Neural cell (in vitro differentiated cells): ENCODE measurements around the gene ETNK1. TPM values are rescaled to one million over a fixed set of nuclear protein-coding genes. Genes with fewer than 3 reads are reported as not detected.

Source experiments
- H2AFZ ChIP-seq: fragments of 200-600, 300-800 bp; sonication (generic), shearing (Covaris generic); 2 replicates; pipeline ENCODE4 v1.6.0; 2014; ENCODE audit warnings: low read depth, mild to moderate bottlenecking, antibody characterized with exemption, low read length, moderate library complexity
- H3F3A ChIP-seq: fragments of 200-600 bp; shearing (Covaris generic); 2 replicates; pipeline ENCODE4 v1.6.1; 2016; ENCODE audit warnings: mild to moderate bottlenecking, moderate library complexity, mixed read lengths, antibody characterized with exemption, low read length; ENCODE audit not compliant: insufficient read depth, poor library complexity, severe bottlenecking
- H3K27ac ChIP-seq: fragments of 200-600, 300-800 bp; sonication (generic), shearing (Covaris generic); 2 replicates; pipeline ENCODE4 v1.5.1; 2014; ENCODE audit warnings: mild to moderate bottlenecking, low read length, moderate library complexity
- H3K27me3 ChIP-seq: fragments of 300-800, 200-600 bp; sonication (generic), shearing (Covaris generic); 2 replicates; pipeline ENCODE4 v1.6.0; 2014; ENCODE audit warnings: mild to moderate bottlenecking, low read depth, low read length, moderate library complexity; ENCODE audit not compliant: insufficient read depth
- H3K36me3 ChIP-seq: fragments of 300-800, 200-600 bp; sonication (generic), shearing (Covaris generic); 2 replicates; pipeline ENCODE4 v1.5.1; 2014; ENCODE audit warnings: mild to moderate bottlenecking, antibody characterized with exemption, low read length, moderate library complexity; ENCODE audit not compliant: insufficient read depth
- H3K4me2 ChIP-seq: fragments of 300-800, 200-600 bp; sonication (generic), shearing (Covaris generic); 2 replicates; pipeline ENCODE4 v1.6.0; 2014; ENCODE audit warnings: mild to moderate bottlenecking, low read length
- H3K4me3 ChIP-seq: fragments of 300-800, 200-600 bp; sonication (generic), shearing (Covaris generic); 2 replicates; pipeline ENCODE4 v1.5.1; 2014; ENCODE audit warnings: mild to moderate bottlenecking, low read length, moderate library complexity
- H3K79me2 ChIP-seq: fragments of 200-600 bp; shearing (Covaris generic); replicated peaks from 2 replicates; pipeline ENCODE4 v1.6.0; 2014; ENCODE audit warnings: mild to moderate bottlenecking, low read length, moderate library complexity; ENCODE audit not compliant: insufficient read depth
- H3K9ac ChIP-seq: fragments of 300-800, 200-600 bp; sonication (generic), shearing (Covaris generic); 2 replicates; pipeline ENCODE4 v1.6.1; 2016; ENCODE audit warnings: mild to moderate bottlenecking, low read length, mixed read lengths
- H3K9me2 ChIP-seq: fragments of 200-600 bp; shearing (Covaris generic); 2 replicates; pipeline ENCODE4 v1.6.1; 2016; ENCODE audit warnings: mild to moderate bottlenecking, low read length, mixed read lengths; ENCODE audit not compliant: insufficient read depth
- H3K9me3 ChIP-seq: fragments of 200-600, 300-800 bp; sonication (generic), shearing (Covaris generic); 2 replicates; pipeline ENCODE4 v1.6.1; 2016; ENCODE audit warnings: mild to moderate bottlenecking, mixed run types, low read length, moderate library complexity, mixed read lengths
- H4K20me1 ChIP-seq: fragments of 200-600 bp; shearing (Covaris generic); 2 replicates; pipeline ENCODE4 v1.6.1; 2016; ENCODE audit warnings: mild to moderate bottlenecking, mixed run types; ENCODE audit not compliant: insufficient read depth
- CTCF ChIP-seq: fragments of 450-650 bp; IDR thresholded peaks from 2 replicates; pipeline ENCODE4 v1.5.1; 2014; ENCODE audit warnings: antibody characterized with exemption, mild to moderate bottlenecking, moderate library complexity; ENCODE audit not compliant: poor library complexity, severe bottlenecking
- EP300 ChIP-seq: fragments of 450-650 bp; conservative IDR thresholded peaks from 2 replicates; pipeline ENCODE4 v1.6.1; 2014; ENCODE audit warnings: antibody characterized with exemption, mild to moderate bottlenecking, moderate library complexity; ENCODE audit not compliant: poor library complexity, severe bottlenecking
- EZH2 ChIP-seq: fragments of 200-600, 300-800 bp; shearing (Covaris generic), sonication (generic); IDR thresholded peaks from 2 replicates; pipeline ENCODE4 v1.6.1; 2014; ENCODE audit warnings: antibody characterized with exemption, low read length, borderline replicate concordance, mild to moderate bottlenecking; ENCODE audit not compliant: insufficient read depth, poor library complexity, severe bottlenecking
- MXI1 ChIP-seq: fragments of 450-650 bp; conservative IDR thresholded peaks from 2 replicates; pipeline ENCODE4 v1.6.1; 2014; ENCODE audit warnings: antibody characterized with exemption, mild to moderate bottlenecking; ENCODE audit not compliant: poor library complexity, severe bottlenecking
- POLR2AphosphoS5 ChIP-seq: IDR thresholded peaks from 2 replicates; pipeline ENCODE4 v1.6.1; 2012
- RAD21 ChIP-seq: fragments of 450-650 bp; conservative IDR thresholded peaks from 2 replicates; pipeline ENCODE4 v1.6.1; 2014; ENCODE audit warnings: antibody characterized with exemption, mild to moderate bottlenecking, moderate library complexity
- REST ChIP-seq: IDR thresholded peaks from 2 replicates; pipeline ENCODE4 v1.6.1; 2012; ENCODE audit warnings: borderline replicate concordance
- SMC3 ChIP-seq: fragments of 450-650 bp; conservative IDR thresholded peaks from 2 replicates; pipeline ENCODE4 v1.6.1; 2014; ENCODE audit warnings: antibody characterized with exemption, mild to moderate bottlenecking, moderate library complexity; ENCODE audit not compliant: poor library complexity
- TAF1 ChIP-seq: IDR thresholded peaks from 2 replicates; pipeline ENCODE4 v1.6.1; 2012; ENCODE audit warnings: low read depth
- polyA plus RNA-seq: library from polyadenylated mRNA; depleted of rRNA; stranded (reverse); fragments of >200 nt; gene quantifications from 2 replicates; pipeline ENCODE4 v1.2.3, GENCODE V29; 2014

The ETNK1 gene
- polyA plus RNA-seq, 1 donor from 2014 or later: 78.5 TPM

GRCh38 chr12:22598763-22599161, 26.2 kb upstream of the ETNK1 start:
- Histone ChIP-seq H3K27ac (no peak overlapping the region), H3K9me2 (no peaks in the 10 kb centered on the region), H3F3A (no peaks in the 10 kb centered on the region), H3K9me3 (no peaks in the 10 kb centered on the region), H3K9ac (no peak overlapping the region), H3K27me3 (no peaks in the 10 kb centered on the region), H4K20me1 (no peaks in the 10 kb centered on the region), H3K4me2 (no peak overlapping the region), H3K4me3 (no peak overlapping the region), H2AFZ (no peak overlapping the region), H3K79me2 (no peaks in the 10 kb centered on the region), H3K36me3 (no peaks in the 10 kb centered on the region)
- TF ChIP-seq EZH2 (no peak), REST (no peak), TAF1 (no peak), CTCF (no peak), RAD21 (no peak), SMC3 (no peak), MXI1 (no peak), EP300 (no peak), POLR2AphosphoS5 (no peak)

- Histone ChIP-seq H3K9ac (no peak overlapping the region), H2AFZ (no peak overlapping the region), H3F3A (no peaks in the 10 kb centered on the region), H3K79me2 (no peaks in the 10 kb centered on the region), H3K27me3 (no peaks in the 10 kb centered on the region), H3K9me3 (no peaks in the 10 kb centered on the region), H3K27ac (no peak overlapping the region), H3K4me3 (no peak overlapping the region), H4K20me1 (no peaks in the 10 kb centered on the region), H3K4me2 (no peak overlapping the region), H3K9me2 (no peaks in the 10 kb centered on the region), H3K36me3 (no peaks in the 10 kb centered on the region)
- TF ChIP-seq EP300: no peak
- no peak for TF ChIP-seq RAD21
- TF ChIP-seq TAF1: no peak
- no peak for TF ChIP-seq CTCF
- TF ChIP-seq SMC3: no peak
- no peak for TF ChIP-seq POLR2AphosphoS5
- no peak for TF ChIP-seq MXI1
- no peak for TF ChIP-seq REST
- no peak for TF ChIP-seq EZH2
Observed at GRCh38 chr12:22600181-22600580, 24.8 kb upstream of the ETNK1 start.
